ENCODE results near the gene AHDC1. TPM values are rescaled to one million over a fixed set of nuclear protein-coding genes. Genes with fewer than 3 reads are reported as not detected.

Gene AHDC1
- polyA plus RNA-seq, 1 donor: 19.5 TPM

GRCh38 chr1:27574871-27575831 is 28.8 kb downstream of the AHDC1 start:
- Histone ChIP-seq H3K27ac (ENCODE audit: low read length) (peak overlapping the region; percentile 68), H3K9me3 (ENCODE audit: control insufficient read depth, low read depth, low read length) (no peaks in the 10 kb centered on the region), H3K27me3 (ENCODE audit: control insufficient read depth, insufficient read depth, low read length) (no peaks in the 10 kb centered on the region), H3K4me3 (ENCODE audit: low read length) (peak overlapping the region; percentile 39), H3K36me3 (ENCODE audit: control insufficient read depth, insufficient read depth, low read length) (no peaks in the 10 kb centered on the region), H3K4me1 (ENCODE audit: control insufficient read depth, insufficient read depth, low read length) (peaks cover 48% of the 10 kb centered on the region)
- DNase-seq: peak in 1 of 2 donors; percentile 79
- no CpG with 5 or more reads among the region's 83 CpGs for WGBS (ENCODE audit: insufficient coverage, low lambda C conversion rate)

- no peaks in the 10 kb centered on the region for H3K36me3 ChIP-seq (ENCODE audit: control insufficient read depth, insufficient read depth, low read length)
- H3K4me3 ChIP-seq (ENCODE audit: low read length): no peak overlapping the region
- no peaks in the 10 kb centered on the region for H3K27me3 ChIP-seq (ENCODE audit: control insufficient read depth, insufficient read depth, low read length)
- peaks cover 48% of the 10 kb centered on the region for H3K4me1 ChIP-seq (ENCODE audit: control insufficient read depth, insufficient read depth, low read length)
- WGBS (ENCODE audit: insufficient coverage, low lambda C conversion rate): no CpG with 5 or more reads among the region's 8 CpGs
- H3K27ac ChIP-seq (ENCODE audit: low read length): peak overlapping the region; percentile 68
- no peak for DNase-seq
- no peaks in the 10 kb centered on the region for H3K9me3 ChIP-seq (ENCODE audit: control insufficient read depth, low read depth, low read length)
These were observed 29.8 kb downstream of the AHDC1 start for GRCh38 chr1:27574001-27574781.

GRCh38 chr1:27572679-27573426 is 31.1 kb downstream of the AHDC1 start:
- Histone ChIP-seq H3K4me1 (ENCODE audit: control insufficient read depth, insufficient read depth, low read length) (peaks cover 52% of the 10 kb centered on the region), H3K27ac (ENCODE audit: low read length) (no peak overlapping the region), H3K36me3 (ENCODE audit: control insufficient read depth, insufficient read depth, low read length) (no peaks in the 10 kb centered on the region), H3K27me3 (ENCODE audit: control insufficient read depth, insufficient read depth, low read length) (no peaks in the 10 kb centered on the region), H3K9me3 (ENCODE audit: control insufficient read depth, low read depth, low read length) (no peaks in the 10 kb centered on the region), H3K4me3 (ENCODE audit: low read length) (no peak overlapping the region)
- no CpG with 5 or more reads among the region's 14 CpGs for WGBS (ENCODE audit: insufficient coverage, low lambda C conversion rate)
- no peak for DNase-seq

GRCh38 chr1:27572019-27572678 is 31.8 kb downstream of the AHDC1 start:
- whole genome bisulfite sequencing (ENCODE audit: insufficient coverage, low lambda C conversion rate): no CpG with 5 or more reads among the region's 9 CpGs
- Histone ChIP-seq H3K4me1 (ENCODE audit: control insufficient read depth, insufficient read depth, low read length) (peaks cover 59% of the 10 kb centered on the region), H3K27me3 (ENCODE audit: control insufficient read depth, insufficient read depth, low read length) (no peaks in the 10 kb centered on the region), H3K36me3 (ENCODE audit: control insufficient read depth, insufficient read depth, low read length) (no peaks in the 10 kb centered on the region), H3K27ac (ENCODE audit: low read length) (no peak overlapping the region), H3K4me3 (ENCODE audit: low read length) (no peak overlapping the region), H3K9me3 (ENCODE audit: control insufficient read depth, low read depth, low read length) (no peaks in the 10 kb centered on the region)
- DNase-seq: no peak

- peaks cover 63% of the 10 kb centered on the region for H3K4me1 ChIP-seq (ENCODE audit: control insufficient read depth, insufficient read depth, low read length)
- peak in 1 of 2 donors; percentile 55 for DNase-seq
These were observed 32.4 kb downstream of the AHDC1 start for GRCh38 chr1:27571439-27572018.

GRCh38 chr1:27570784-27571183 is 33.2 kb downstream of the AHDC1 start:
- H3K4me1 ChIP-seq (ENCODE audit: control insufficient read depth, insufficient read depth, low read length): peaks cover 64% of the 10 kb centered on the region
- no peaks in the 10 kb centered on the region for H3K27me3 ChIP-seq (ENCODE audit: control insufficient read depth, insufficient read depth, low read length)
- no peak overlapping the region for H3K27ac ChIP-seq (ENCODE audit: low read length)
- no peaks in the 10 kb centered on the region for H3K36me3 ChIP-seq (ENCODE audit: control insufficient read depth, insufficient read depth, low read length)
- H3K4me3 ChIP-seq (ENCODE audit: low read length): no peak overlapping the region
- no CpG with 5 or more reads among the region's 3 CpGs for WGBS (ENCODE audit: insufficient coverage, low lambda C conversion rate)
- no peak for DNase-seq
- no peaks in the 10 kb centered on the region for H3K9me3 ChIP-seq (ENCODE audit: control insufficient read depth, low read depth, low read length)

More at GRCh38 chr1:27571439-27572018, 32.4 kb downstream of the AHDC1 start:
- Histone ChIP-seq H3K27ac (ENCODE audit: low read length) (no peak overlapping the region), H3K9me3 (ENCODE audit: control insufficient read depth, low read depth, low read length) (no peaks in the 10 kb centered on the region), H3K36me3 (ENCODE audit: control insufficient read depth, insufficient read depth, low read length) (no peaks in the 10 kb centered on the region), H3K27me3 (ENCODE audit: control insufficient read depth, insufficient read depth, low read length) (no peaks in the 10 kb centered on the region), H3K4me3 (ENCODE audit: low read length) (no peak overlapping the region)
- WGBS (ENCODE audit: insufficient coverage, low lambda C conversion rate): no CpG with 5 or more reads among the region's 18 CpGs

GRCh38 chr1:27570356-27570755 is 33.6 kb downstream of the AHDC1 start:
- Histone ChIP-seq H3K36me3 (ENCODE audit: control insufficient read depth, insufficient read depth, low read length) (no peaks in the 10 kb centered on the region), H3K4me1 (ENCODE audit: control insufficient read depth, insufficient read depth, low read length) (peaks cover 69% of the 10 kb centered on the region), H3K4me3 (ENCODE audit: low read length) (no peak overlapping the region), H3K9me3 (ENCODE audit: control insufficient read depth, low read depth, low read length) (no peaks in the 10 kb centered on the region), H3K27ac (ENCODE audit: low read length) (no peak overlapping the region), H3K27me3 (ENCODE audit: control insufficient read depth, insufficient read depth, low read length) (no peaks in the 10 kb centered on the region)
- WGBS (ENCODE audit: insufficient coverage, low lambda C conversion rate): no CpG with 5 or more reads among the region's 2 CpGs
- no peak for DNase-seq

GRCh38 chr1:27569506-27570291 is 34.2 kb downstream of the AHDC1 start:
- H3K36me3 ChIP-seq (ENCODE audit: control insufficient read depth, insufficient read depth, low read length): no peaks in the 10 kb centered on the region
- no peak overlapping the region for H3K27ac ChIP-seq (ENCODE audit: low read length)
- H3K27me3 ChIP-seq (ENCODE audit: control insufficient read depth, insufficient read depth, low read length): no peaks in the 10 kb centered on the region
- DNase-seq: no peak
- H3K9me3 ChIP-seq (ENCODE audit: control insufficient read depth, low read depth, low read length): no peaks in the 10 kb centered on the region
- H3K4me3 ChIP-seq (ENCODE audit: low read length): no peak overlapping the region
- WGBS (ENCODE audit: insufficient coverage, low lambda C conversion rate): no CpG with 5 or more reads among the region's 14 CpGs
- H3K4me1 ChIP-seq (ENCODE audit: control insufficient read depth, insufficient read depth, low read length): peaks cover 70% of the 10 kb centered on the region

GRCh38 chr1:27569088-27569460 is 34.9 kb downstream of the AHDC1 start:
- Histone ChIP-seq H3K9me3 (ENCODE audit: control insufficient read depth, low read depth, low read length) (no peaks in the 10 kb centered on the region), H3K27me3 (ENCODE audit: control insufficient read depth, insufficient read depth, low read length) (no peaks in the 10 kb centered on the region), H3K4me3 (ENCODE audit: low read length) (peak overlapping the region; percentile 41), H3K36me3 (ENCODE audit: control insufficient read depth, insufficient read depth, low read length) (no peaks in the 10 kb centered on the region), H3K4me1 (ENCODE audit: control insufficient read depth, insufficient read depth, low read length) (peaks cover 70% of the 10 kb centered on the region), H3K27ac (ENCODE audit: low read length) (peak overlapping the region; percentile 61)
- no peak for DNase-seq
- no CpG with 5 or more reads among the region's 3 CpGs for WGBS (ENCODE audit: insufficient coverage, low lambda C conversion rate)

All from large intestine (tissue), 3 donors.